ENCODE data around the gene GPR35.

GPR35 gene

GRCh38 chr2:240639566-240639965, 14.3 kb downstream of the GPR35 start:
- DNase-seq (ENCODE audit: low read depth in 2 of 2) = no peak

GRCh38 chr2:240640939-240641338, 15.7 kb downstream of the GPR35 start:
- no peak for DNase-seq (ENCODE audit: low read depth in 2 of 2)

- DNase-seq (ENCODE audit: low read depth in 2 of 2) = no peak
These were observed 17.0 kb downstream of the GPR35 start for GRCh38 chr2:240642061-240642805.

GRCh38 chr2:240642806-240643092, 17.5 kb downstream of the GPR35 start:
- no peak for DNase-seq (ENCODE audit: low read depth in 2 of 2)

- DNase-seq (ENCODE audit: low read depth in 2 of 2) = no peak
These were observed 18.0 kb downstream of the GPR35 start for GRCh38 chr2:240643093-240643810.

- no peak for DNase-seq (ENCODE audit: low read depth in 2 of 2)
These were observed 18.5 kb downstream of the GPR35 start for GRCh38 chr2:240643811-240644150.

GRCh38 chr2:240644171-240644651, 18.9 kb downstream of the GPR35 start:
- DNase-seq (ENCODE audit: low read depth in 2 of 2) = no peak

GRCh38 chr2:240644859-240645301, 19.6 kb downstream of the GPR35 start:
- no peak for DNase-seq (ENCODE audit: low read depth in 2 of 2)

- DNase-seq (ENCODE audit: low read depth in 2 of 2) = no peak
These were observed 20.1 kb downstream of the GPR35 start for GRCh38 chr2:240645346-240645745.

GRCh38 chr2:240645801-240646175, 20.5 kb downstream of the GPR35 start:
- DNase-seq (ENCODE audit: low read depth in 2 of 2) = no peak

GRCh38 chr2:240646176-240646899, 21.1 kb downstream of the GPR35 start:
- DNase-seq (ENCODE audit: low read depth in 2 of 2) = no peak

GRCh38 chr2:240646900-240647502, 21.7 kb downstream of the GPR35 start:
- DNase-seq (ENCODE audit: low read depth in 2 of 2) = no peak

- DNase-seq (ENCODE audit: low read depth in 2 of 2) = no peak
These were observed 22.3 kb downstream of the GPR35 start for GRCh38 chr2:240647503-240648154.

GRCh38 chr2:240648155-240648649, 22.9 kb downstream of the GPR35 start:
- DNase-seq (ENCODE audit: low read depth in 2 of 2) = no peak

GRCh38 chr2:240648650-240649275, 23.5 kb downstream of the GPR35 start:
- DNase-seq (ENCODE audit: low read depth in 2 of 2) = no peak

GRCh38 chr2:240649331-240649730, 24.1 kb downstream of the GPR35 start:
- DNase-seq (ENCODE audit: low read depth in 2 of 2) = no peak

GRCh38 chr2:240650254-240650965, 25.1 kb downstream of the GPR35 start:
- DNase-seq (ENCODE audit: low read depth in 2 of 2) = no peak

GRCh38 chr2:240651185-240651584, 25.9 kb downstream of the GPR35 start:
- no peak for DNase-seq (ENCODE audit: low read depth in 2 of 2)

- DNase-seq (ENCODE audit: low read depth in 2 of 2) = no peak
These were observed 30.9 kb downstream of the GPR35 start for GRCh38 chr2:240655931-240656886.
